HepG2 (cell line): Measurements from ENCODE around the gene HOXA9. TPM values are rescaled to one million over a fixed set of nuclear protein-coding genes. Genes with fewer than 3 reads are reported as not detected.

Experiments used
- AGO2 ChIP-seq: fragments of 200-400 bp; formaldehyde crosslinking; optimal IDR thresholded peaks from 2 replicates; pipeline ENCODE3; 2017; ENCODE audit warnings: mild to moderate bottlenecking, low read depth, low read length, moderate library complexity
- NAIF1 ChIP-seq: sonication (generic); formaldehyde crosslinking; IDR thresholded peaks from 2 replicates; pipeline ENCODE4 v1.5.0; 2020; ENCODE audit warnings: mild to moderate bottlenecking, missing genetic modification reagents, borderline replicate concordance
- POLR2G ChIP-seq: fragments of 200-400 bp; formaldehyde crosslinking; IDR thresholded peaks from 2 replicates; pipeline ENCODE4 v1.6.1; 2018; ENCODE audit warnings: mild to moderate bottlenecking, low read depth, low read length, moderate library complexity
- SCMH1 ChIP-seq: sonication (generic); formaldehyde crosslinking; IDR thresholded peaks from 2 replicates; pipeline ENCODE4 v1.9.0; 2021; ENCODE audit warnings: missing genetic modification reagents, mild to moderate bottlenecking, borderline replicate concordance
- SP5 ChIP-seq: IDR thresholded peaks from 2 replicates; pipeline ENCODE4 v1.6.1; 2016; ENCODE audit warnings: low read depth, borderline replicate concordance
- ZBTB38 ChIP-seq: sonication (generic); formaldehyde crosslinking; IDR thresholded peaks from 2 replicates; pipeline ENCODE4 v1.5.1; 2020; ENCODE audit warnings: mild to moderate bottlenecking, missing genetic modification reagents
- polyA plus RNA-seq, 8 experiments: library from polyadenylated mRNA; depleted of rRNA in 3 of 8; stranded (reverse) in 7 of 8; unstranded in 1 of 8; fragments of >200 nt; fragmentation: Illumina TruSeq in 4 of 8; extraction: Trizol in 4 of 8; gene quantifications; 2 replicates each; pipeline versions ENCODE4 v1.2.1 to v1.2.3, GENCODE V29; 2011 to 2016; ENCODE audit warnings: low read depth in 4 of 8, missing spikeins in 1 of 8, mixed read lengths in 1 of 8; ENCODE audit not compliant: insufficient read depth in 1 of 8
- total RNA-seq, 5 experiments: library from RNA; depleted of rRNA; stranded (reverse); fragments of >200 nt; fragmentation: Illumina TruSeq; extraction: Trizol; gene quantifications; 2 replicates each; pipeline ENCODE4 v1.2.3, GENCODE V29; 2016; ENCODE audit warnings: low read depth in 1 of 5
- TF ChIP-seq, protein P1 (sequence below): IDR thresholded peaks from 2 replicates; pipeline ENCODE4 v1.4.0; 2020; ENCODE audit warnings: mild to moderate bottlenecking, missing genetic modification reagents
- TF ChIP-seq, protein P2 (sequence below): sonication (generic); formaldehyde crosslinking; IDR thresholded peaks from 2 replicates; pipeline ENCODE4 v1.4.0; 2020; ENCODE audit warnings: low read depth, mild to moderate bottlenecking, missing genetic modification reagents
- TF ChIP-seq, protein P3 (sequence below): sonication (generic); formaldehyde crosslinking; IDR thresholded peaks from 2 replicates; pipeline ENCODE4 v1.8.0; 2022; ENCODE audit warnings: mild to moderate bottlenecking, missing genetic modification reagents
- TF ChIP-seq, protein P4 (sequence below): sonication (generic); formaldehyde crosslinking; IDR thresholded peaks from 2 replicates; pipeline ENCODE4 v1.4.0; 2020; ENCODE audit warnings: missing genetic modification reagents, mild to moderate bottlenecking, borderline replicate concordance
- TF ChIP-seq, protein P5 (sequence below): IDR thresholded peaks from 2 replicates; pipeline ENCODE4 v1.6.1; 2016; ENCODE audit warnings: low read depth, missing genetic modification reagents, missing compliant biosample characterization

HOXA9 gene
- total and polyA plus RNA-seq, 2 of the 13 experiments (the other 11 are each of a cell fraction or from before 2014, with no cell fraction given), result not detected

DNA sequence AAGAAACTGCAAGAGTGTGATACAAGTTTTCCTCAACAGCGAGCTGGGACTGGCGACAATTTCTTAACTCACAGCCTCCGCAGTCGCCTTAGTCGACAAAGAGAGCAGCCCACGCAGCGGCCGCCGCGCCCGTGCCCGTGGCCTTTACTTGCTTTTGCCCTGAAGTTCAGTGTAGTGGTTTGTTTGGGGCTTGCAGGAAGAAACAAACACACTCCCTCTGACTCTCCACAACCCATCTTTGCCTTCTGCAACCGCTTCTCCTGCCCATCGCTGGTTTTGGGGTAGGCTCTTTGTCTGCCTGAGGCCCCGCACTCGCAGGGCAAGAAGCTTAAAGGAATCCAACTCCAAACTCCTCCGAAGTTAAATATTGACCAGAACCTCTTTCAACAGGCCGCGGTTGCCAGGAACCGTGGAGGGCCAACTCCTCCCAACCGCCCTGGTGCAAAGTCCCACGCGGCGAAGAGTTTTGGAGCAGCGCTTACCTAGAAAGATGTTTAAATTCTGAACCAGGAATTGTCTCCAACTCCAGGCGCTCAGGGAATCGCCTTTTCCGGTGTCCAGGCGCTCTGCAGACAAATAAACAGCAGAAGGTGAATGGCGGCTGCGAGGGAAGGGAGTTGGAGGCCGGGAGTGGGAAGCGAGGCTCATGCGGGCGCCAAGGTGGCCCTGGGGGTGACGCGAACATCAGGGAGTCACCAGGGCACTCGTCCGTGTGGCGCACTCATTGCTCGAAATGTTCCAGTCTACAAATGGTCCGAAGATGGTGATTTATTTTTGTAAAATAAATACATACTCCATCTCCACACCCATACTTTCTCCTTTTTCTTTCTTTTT, 43.0 kb downstream of the HOXA9 start (continued):
- TF ChIP-seq, protein P1, sequence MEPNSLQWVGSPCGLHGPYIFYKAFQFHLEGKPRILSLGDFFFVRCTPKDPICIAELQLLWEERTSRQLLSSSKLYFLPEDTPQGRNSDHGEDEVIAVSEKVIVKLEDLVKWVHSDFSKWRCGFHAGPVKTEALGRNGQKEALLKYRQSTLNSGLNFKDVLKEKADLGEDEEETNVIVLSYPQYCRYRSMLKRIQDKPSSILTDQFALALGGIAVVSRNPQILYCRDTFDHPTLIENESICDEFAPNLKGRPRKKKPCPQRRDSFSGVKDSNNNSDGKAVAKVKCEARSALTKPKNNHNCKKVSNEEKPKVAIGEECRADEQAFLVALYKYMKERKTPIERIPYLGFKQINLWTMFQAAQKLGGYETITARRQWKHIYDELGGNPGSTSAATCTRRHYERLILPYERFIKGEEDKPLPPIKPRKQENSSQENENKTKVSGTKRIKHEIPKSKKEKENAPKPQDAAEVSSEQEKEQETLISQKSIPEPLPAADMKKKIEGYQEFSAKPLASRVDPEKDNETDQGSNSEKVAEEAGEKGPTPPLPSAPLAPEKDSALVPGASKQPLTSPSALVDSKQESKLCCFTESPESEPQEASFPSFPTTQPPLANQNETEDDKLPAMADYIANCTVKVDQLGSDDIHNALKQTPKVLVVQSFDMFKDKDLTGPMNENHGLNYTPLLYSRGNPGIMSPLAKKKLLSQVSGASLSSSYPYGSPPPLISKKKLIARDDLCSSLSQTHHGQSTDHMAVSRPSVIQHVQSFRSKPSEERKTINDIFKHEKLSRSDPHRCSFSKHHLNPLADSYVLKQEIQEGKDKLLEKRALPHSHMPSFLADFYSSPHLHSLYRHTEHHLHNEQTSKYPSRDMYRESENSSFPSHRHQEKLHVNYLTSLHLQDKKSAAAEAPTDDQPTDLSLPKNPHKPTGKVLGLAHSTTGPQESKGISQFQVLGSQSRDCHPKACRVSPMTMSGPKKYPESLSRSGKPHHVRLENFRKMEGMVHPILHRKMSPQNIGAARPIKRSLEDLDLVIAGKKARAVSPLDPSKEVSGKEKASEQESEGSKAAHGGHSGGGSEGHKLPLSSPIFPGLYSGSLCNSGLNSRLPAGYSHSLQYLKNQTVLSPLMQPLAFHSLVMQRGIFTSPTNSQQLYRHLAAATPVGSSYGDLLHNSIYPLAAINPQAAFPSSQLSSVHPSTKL, result peak; percentile 81
- TF ChIP-seq AGO2 (peak; percentile 83), SP5 (CRISPR knock-in tag) (peak; percentile 61; the same call in 1 of the 2 replicates), SCMH1 (no peak), POLR2G (peak; percentile 97), NAIF1 (CRISPR knock-in tag) (0 out of 2 replicates have a peak, but pooled peaks have one; percentile 36), ZBTB38 (CRISPR knock-in tag) (0 out of 2 replicates have a peak, but pooled peaks have one; percentile 31)
- TF ChIP-seq, protein P2, sequence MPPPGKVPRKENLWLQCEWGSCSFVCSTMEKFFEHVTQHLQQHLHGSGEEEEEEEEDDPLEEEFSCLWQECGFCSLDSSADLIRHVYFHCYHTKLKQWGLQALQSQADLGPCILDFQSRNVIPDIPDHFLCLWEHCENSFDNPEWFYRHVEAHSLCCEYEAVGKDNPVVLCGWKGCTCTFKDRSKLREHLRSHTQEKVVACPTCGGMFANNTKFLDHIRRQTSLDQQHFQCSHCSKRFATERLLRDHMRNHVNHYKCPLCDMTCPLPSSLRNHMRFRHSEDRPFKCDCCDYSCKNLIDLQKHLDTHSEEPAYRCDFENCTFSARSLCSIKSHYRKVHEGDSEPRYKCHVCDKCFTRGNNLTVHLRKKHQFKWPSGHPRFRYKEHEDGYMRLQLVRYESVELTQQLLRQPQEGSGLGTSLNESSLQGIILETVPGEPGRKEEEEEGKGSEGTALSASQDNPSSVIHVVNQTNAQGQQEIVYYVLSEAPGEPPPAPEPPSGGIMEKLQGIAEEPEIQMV (CRISPR knock-in tag), result no peak
- TF ChIP-seq, protein P3, sequence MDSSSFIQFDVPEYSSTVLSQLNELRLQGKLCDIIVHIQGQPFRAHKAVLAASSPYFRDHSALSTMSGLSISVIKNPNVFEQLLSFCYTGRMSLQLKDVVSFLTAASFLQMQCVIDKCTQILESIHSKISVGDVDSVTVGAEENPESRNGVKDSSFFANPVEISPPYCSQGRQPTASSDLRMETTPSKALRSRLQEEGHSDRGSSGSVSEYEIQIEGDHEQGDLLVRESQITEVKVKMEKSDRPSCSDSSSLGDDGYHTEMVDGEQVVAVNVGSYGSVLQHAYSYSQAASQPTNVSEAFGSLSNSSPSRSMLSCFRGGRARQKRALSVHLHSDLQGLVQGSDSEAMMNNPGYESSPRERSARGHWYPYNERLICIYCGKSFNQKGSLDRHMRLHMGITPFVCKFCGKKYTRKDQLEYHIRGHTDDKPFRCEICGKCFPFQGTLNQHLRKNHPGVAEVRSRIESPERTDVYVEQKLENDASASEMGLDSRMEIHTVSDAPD (CRISPR knock-in tag), result peak; percentile 19; the same call in 1 of the 2 replicates
- TF ChIP-seq, protein P4, sequence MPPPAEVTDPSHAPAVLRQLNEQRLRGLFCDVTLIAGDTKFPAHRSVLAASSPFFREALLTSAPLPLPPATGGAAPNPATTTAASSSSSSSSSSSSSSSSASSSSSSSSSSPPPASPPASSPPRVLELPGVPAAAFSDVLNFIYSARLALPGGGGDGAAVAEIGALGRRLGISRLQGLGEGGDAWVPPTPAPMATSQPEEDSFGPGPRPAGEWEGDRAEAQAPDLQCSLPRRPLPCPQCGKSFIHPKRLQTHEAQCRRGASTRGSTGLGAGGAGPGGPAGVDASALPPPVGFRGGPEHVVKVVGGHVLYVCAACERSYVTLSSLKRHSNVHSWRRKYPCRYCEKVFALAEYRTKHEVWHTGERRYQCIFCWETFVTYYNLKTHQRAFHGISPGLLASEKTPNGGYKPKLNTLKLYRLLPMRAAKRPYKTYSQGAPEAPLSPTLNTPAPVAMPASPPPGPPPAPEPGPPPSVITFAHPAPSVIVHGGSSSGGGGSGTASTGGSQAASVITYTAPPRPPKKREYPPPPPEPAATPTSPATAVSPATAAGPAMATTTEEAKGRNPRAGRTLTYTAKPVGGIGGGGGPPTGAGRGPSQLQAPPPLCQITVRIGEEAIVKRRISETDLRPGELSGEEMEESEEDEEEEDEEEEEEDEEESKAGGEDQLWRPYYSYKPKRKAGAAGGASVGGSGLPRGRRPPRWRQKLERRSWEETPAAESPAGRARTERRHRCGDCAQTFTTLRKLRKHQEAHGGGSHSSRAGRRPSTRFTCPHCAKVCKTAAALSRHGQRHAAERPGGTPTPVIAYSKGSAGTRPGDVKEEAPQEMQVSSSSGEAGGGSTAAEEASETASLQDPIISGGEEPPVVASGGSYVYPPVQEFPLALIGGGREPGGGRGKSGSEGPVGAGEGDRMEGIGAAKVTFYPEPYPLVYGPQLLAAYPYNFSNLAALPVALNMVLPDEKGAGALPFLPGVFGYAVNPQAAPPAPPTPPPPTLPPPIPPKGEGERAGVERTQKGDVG (CRISPR knock-in tag), result no peak
- TF ChIP-seq, protein P5, sequence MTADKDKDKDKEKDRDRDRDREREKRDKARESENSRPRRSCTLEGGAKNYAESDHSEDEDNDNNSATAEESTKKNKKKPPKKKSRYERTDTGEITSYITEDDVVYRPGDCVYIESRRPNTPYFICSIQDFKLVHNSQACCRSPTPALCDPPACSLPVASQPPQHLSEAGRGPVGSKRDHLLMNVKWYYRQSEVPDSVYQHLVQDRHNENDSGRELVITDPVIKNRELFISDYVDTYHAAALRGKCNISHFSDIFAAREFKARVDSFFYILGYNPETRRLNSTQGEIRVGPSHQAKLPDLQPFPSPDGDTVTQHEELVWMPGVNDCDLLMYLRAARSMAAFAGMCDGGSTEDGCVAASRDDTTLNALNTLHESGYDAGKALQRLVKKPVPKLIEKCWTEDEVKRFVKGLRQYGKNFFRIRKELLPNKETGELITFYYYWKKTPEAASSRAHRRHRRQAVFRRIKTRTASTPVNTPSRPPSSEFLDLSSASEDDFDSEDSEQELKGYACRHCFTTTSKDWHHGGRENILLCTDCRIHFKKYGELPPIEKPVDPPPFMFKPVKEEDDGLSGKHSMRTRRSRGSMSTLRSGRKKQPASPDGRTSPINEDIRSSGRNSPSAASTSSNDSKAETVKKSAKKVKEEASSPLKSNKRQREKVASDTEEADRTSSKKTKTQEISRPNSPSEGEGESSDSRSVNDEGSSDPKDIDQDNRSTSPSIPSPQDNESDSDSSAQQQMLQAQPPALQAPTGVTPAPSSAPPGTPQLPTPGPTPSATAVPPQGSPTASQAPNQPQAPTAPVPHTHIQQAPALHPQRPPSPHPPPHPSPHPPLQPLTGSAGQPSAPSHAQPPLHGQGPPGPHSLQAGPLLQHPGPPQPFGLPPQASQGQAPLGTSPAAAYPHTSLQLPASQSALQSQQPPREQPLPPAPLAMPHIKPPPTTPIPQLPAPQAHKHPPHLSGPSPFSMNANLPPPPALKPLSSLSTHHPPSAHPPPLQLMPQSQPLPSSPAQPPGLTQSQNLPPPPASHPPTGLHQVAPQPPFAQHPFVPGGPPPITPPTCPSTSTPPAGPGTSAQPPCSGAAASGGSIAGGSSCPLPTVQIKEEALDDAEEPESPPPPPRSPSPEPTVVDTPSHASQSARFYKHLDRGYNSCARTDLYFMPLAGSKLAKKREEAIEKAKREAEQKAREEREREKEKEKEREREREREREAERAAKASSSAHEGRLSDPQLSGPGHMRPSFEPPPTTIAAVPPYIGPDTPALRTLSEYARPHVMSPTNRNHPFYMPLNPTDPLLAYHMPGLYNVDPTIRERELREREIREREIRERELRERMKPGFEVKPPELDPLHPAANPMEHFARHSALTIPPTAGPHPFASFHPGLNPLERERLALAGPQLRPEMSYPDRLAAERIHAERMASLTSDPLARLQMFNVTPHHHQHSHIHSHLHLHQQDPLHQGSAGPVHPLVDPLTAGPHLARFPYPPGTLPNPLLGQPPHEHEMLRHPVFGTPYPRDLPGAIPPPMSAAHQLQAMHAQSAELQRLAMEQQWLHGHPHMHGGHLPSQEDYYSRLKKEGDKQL (CRISPR knock-in tag), result 0 out of 2 replicates have a peak, but pooled peaks have one; percentile 7
